ENCODE measurements around the gene FAF1. TPM values are rescaled to one million over a fixed set of nuclear protein-coding genes. Genes with fewer than 3 reads are reported as not detected.

FAF1 gene
- total RNA-seq, 2 experiments from 2014 or later = 64.5 to 73.1 TPM

GRCh38 chr1:50852889-50853288 lies 107.2 kb downstream of the FAF1 start:
- Mint-ChIP-seq H3K4me1 (peaks cover 16% of the 10 kb centered on the region), H3K4me3 (no peak overlapping the region)

GRCh38 chr1:50851466-50851865 lies 108.6 kb downstream of the FAF1 start:
- H3K27ac Mint-ChIP-seq = no peak overlapping the region
- peaks cover 12% of the 10 kb centered on the region for H3K9me3 Mint-ChIP-seq (ENCODE audit: low read depth)
- CTCF ChIA-PET = interaction anchor here (0.9 kb wide), 1 partner anchor 76 kb away, joined by 3 read pairs; no protein-coding TSS in a partner anchor
- ATAC-seq (no peak), DNase-seq (no peak)
- H3K4me1 Mint-ChIP-seq = peaks cover 18% of the 10 kb centered on the region
- intact Hi-C loops (cut with DNase I, micrococcal nuclease) = no loop called here
- H3K36me3 Mint-ChIP-seq (ENCODE audit: low read depth) = peaks cover 20% of the 10 kb centered on the region
- H3K27me3 Mint-ChIP-seq = no peaks in the 10 kb centered on the region
- POLR2A ChIA-PET = no interaction called here
- H3K4me3 Mint-ChIP-seq = no peak overlapping the region

More at GRCh38 chr1:50852889-50853288, 107.2 kb downstream of the FAF1 start:
- peaks cover 15% of the 10 kb centered on the region for H3K36me3 Mint-ChIP-seq (ENCODE audit: low read depth)
- ATAC-seq = no peak
- CTCF ChIA-PET = interaction anchor here (0.6 to 2.0 kb wide), 2 partner anchors 20 to 75 kb away, joined by 3 to 4 read pairs; no protein-coding TSS in a partner anchor
- no peak for DNase-seq
- POLR2A ChIA-PET = interaction anchor here (0.5 kb wide), 1 partner anchor 69 kb away, joined by 4 read pairs; no protein-coding TSS in a partner anchor
- no peak overlapping the region for H3K27ac Mint-ChIP-seq
- H3K9me3 Mint-ChIP-seq (ENCODE audit: low read depth) = peaks cover 2% of the 10 kb centered on the region
- intact Hi-C loops (cut with DNase I, micrococcal nuclease) = no loop called here
- no peaks in the 10 kb centered on the region for H3K27me3 Mint-ChIP-seq

- DNase-seq = no peak
- CTCF ChIA-PET = interaction anchor here (0.6 to 1.9 kb wide), 4 partner anchors 63 to 340 kb away, joined by 3 to 4 read pairs (median 3); no protein-coding TSS in a partner anchor
- Mint-ChIP-seq H3K4me1 (peaks cover 19% of the 10 kb centered on the region), H3K27ac (no peak overlapping the region), H3K9me3 (ENCODE audit: low read depth) (peaks cover 12% of the 10 kb centered on the region), H3K4me3 (no peak overlapping the region), H3K36me3 (ENCODE audit: low read depth) (peaks cover 19% of the 10 kb centered on the region), H3K27me3 (no peaks in the 10 kb centered on the region)
- ATAC-seq = no peak
- intact Hi-C loops (cut with DNase I, micrococcal nuclease) = no loop called here
- POLR2A ChIA-PET = no interaction called here
Measured at GRCh38 chr1:50851034-50851433, 109.0 kb downstream of the FAF1 start.

- ChIA-PET POLR2A (interaction anchor here (0.6 kb wide), 1 partner anchor 190 kb away, joined by 4 read pairs; no protein-coding TSS in a partner anchor), CTCF (no interaction called here)
- no peak for DNase-seq
- Mint-ChIP-seq H3K9me3 (ENCODE audit: low read depth) (peaks cover 12% of the 10 kb centered on the region), H3K4me1 (peaks cover 9% of the 10 kb centered on the region), H3K27ac (no peak overlapping the region), H3K27me3 (no peaks in the 10 kb centered on the region), H3K36me3 (ENCODE audit: low read depth) (peaks cover 29% of the 10 kb centered on the region), H3K4me3 (no peak overlapping the region)
- intact Hi-C loops (cut with DNase I, micrococcal nuclease) = no loop called here
- ATAC-seq = no peak
Measured at GRCh38 chr1:50847303-50847702, 112.8 kb downstream of the FAF1 start.

- H3K27me3 Mint-ChIP-seq = no peaks in the 10 kb centered on the region
- no peak for ATAC-seq
- CTCF ChIA-PET = no interaction called here
- intact Hi-C loops (cut with DNase I, micrococcal nuclease) = no loop called here
- no peak for DNase-seq
- POLR2A ChIA-PET = no interaction called here
- peaks cover 29% of the 10 kb centered on the region for H3K36me3 Mint-ChIP-seq (ENCODE audit: low read depth)
- peaks cover 12% of the 10 kb centered on the region for H3K9me3 Mint-ChIP-seq (ENCODE audit: low read depth)
- no peak overlapping the region for H3K27ac Mint-ChIP-seq
- no peak overlapping the region for H3K4me3 Mint-ChIP-seq
- peaks cover 5% of the 10 kb centered on the region for H3K4me1 Mint-ChIP-seq
Measured at GRCh38 chr1:50846224-50846839, 113.7 kb downstream of the FAF1 start.

- Mint-ChIP-seq H3K4me3 (no peak overlapping the region), H3K4me1 (peaks cover 5% of the 10 kb centered on the region), H3K27me3 (no peaks in the 10 kb centered on the region), H3K36me3 (ENCODE audit: low read depth) (peaks cover 17% of the 10 kb centered on the region), H3K9me3 (ENCODE audit: low read depth) (peaks cover 4% of the 10 kb centered on the region), H3K27ac (no peak overlapping the region)
- ChIA-PET POLR2A (no interaction called here), CTCF (no interaction called here)
- intact Hi-C loops (cut with DNase I, micrococcal nuclease) = no loop called here
- ATAC-seq (no peak), DNase-seq (no peak)
Measured at GRCh38 chr1:50841791-50842387, 118.2 kb downstream of the FAF1 start.

GRCh38 chr1:50836117-50836516 lies 124.0 kb downstream of the FAF1 start:
- peaks cover 5% of the 10 kb centered on the region for H3K4me1 Mint-ChIP-seq
- no peak for DNase-seq
- H3K9me3 Mint-ChIP-seq (ENCODE audit: low read depth) = peaks cover 5% of the 10 kb centered on the region
- no peaks in the 10 kb centered on the region for H3K27me3 Mint-ChIP-seq
- ChIA-PET CTCF (no interaction called here), POLR2A (no interaction called here)
- H3K4me3 Mint-ChIP-seq = no peak overlapping the region
- H3K27ac Mint-ChIP-seq = no peak overlapping the region
- peaks cover 18% of the 10 kb centered on the region for H3K36me3 Mint-ChIP-seq (ENCODE audit: low read depth)
- intact Hi-C loops (cut with DNase I, micrococcal nuclease) = no loop called here
- ATAC-seq = no peak

- Mint-ChIP-seq H3K4me1 (peaks cover 5% of the 10 kb centered on the region), H3K27me3 (no peaks in the 10 kb centered on the region), H3K27ac (no peak overlapping the region), H3K36me3 (ENCODE audit: low read depth) (peaks cover 28% of the 10 kb centered on the region), H3K4me3 (no peak overlapping the region), H3K9me3 (ENCODE audit: low read depth) (peaks cover 5% of the 10 kb centered on the region)
- POLR2A ChIA-PET = no interaction called here
- ATAC-seq (no peak), DNase-seq (no peak)
- intact Hi-C loops (cut with DNase I, micrococcal nuclease) = no loop called here
- CTCF ChIA-PET = no interaction called here
Measured at GRCh38 chr1:50833216-50833615, 126.9 kb downstream of the FAF1 start.

GRCh38 chr1:50832167-50832566 lies 127.9 kb downstream of the FAF1 start:
- intact Hi-C loops (cut with DNase I, micrococcal nuclease) = no loop called here
- ChIA-PET CTCF (no interaction called here), POLR2A (no interaction called here)
- Mint-ChIP-seq H3K9me3 (ENCODE audit: low read depth) (peaks cover 5% of the 10 kb centered on the region), H3K27ac (no peak overlapping the region), H3K27me3 (no peaks in the 10 kb centered on the region), H3K4me3 (no peak overlapping the region), H3K36me3 (ENCODE audit: low read depth) (peaks cover 27% of the 10 kb centered on the region), H3K4me1 (peaks cover 5% of the 10 kb centered on the region)
- ATAC-seq = no peak
- DNase-seq = no peak

GRCh38 chr1:50831300-50832061 lies 128.6 kb downstream of the FAF1 start:
- intact Hi-C loops (cut with DNase I, micrococcal nuclease) = no loop called here

GRCh38 chr1:50830621-50831020 lies 129.4 kb downstream of the FAF1 start:
- H3K4me1 Mint-ChIP-seq = peaks cover 5% of the 10 kb centered on the region
- ATAC-seq (no peak), DNase-seq (no peak)
- ChIA-PET CTCF (interaction anchor here (0.6 kb wide), 1 partner anchor 262 kb away, joined by 3 read pairs; no protein-coding TSS in a partner anchor), POLR2A (no interaction called here)
- H3K27me3 Mint-ChIP-seq = no peaks in the 10 kb centered on the region
- H3K4me3 Mint-ChIP-seq = no peak overlapping the region
- intact Hi-C loops (cut with DNase I, micrococcal nuclease) = no loop called here
- no peak overlapping the region for H3K27ac Mint-ChIP-seq
- peaks cover 5% of the 10 kb centered on the region for H3K9me3 Mint-ChIP-seq (ENCODE audit: low read depth)
- H3K36me3 Mint-ChIP-seq (ENCODE audit: low read depth) = peaks cover 25% of the 10 kb centered on the region

More at GRCh38 chr1:50831300-50832061, 128.6 kb downstream of the FAF1 start:
- Mint-ChIP-seq H3K9me3 (ENCODE audit: low read depth) (peaks cover 5% of the 10 kb centered on the region), H3K27me3 (no peaks in the 10 kb centered on the region), H3K4me3 (no peak overlapping the region), H3K4me1 (peaks cover 5% of the 10 kb centered on the region), H3K36me3 (ENCODE audit: low read depth) (peaks cover 26% of the 10 kb centered on the region), H3K27ac (no peak overlapping the region)
- ATAC-seq (no peak), DNase-seq (no peak)
- CTCF ChIA-PET = interaction anchor here (0.6 kb wide), 1 partner anchor 43 kb away, joined by 3 read pairs; no protein-coding TSS in a partner anchor
- POLR2A ChIA-PET = no interaction called here
